HepG2 (cell line): ENCODE measurements around the gene ANXA6. TPM values are rescaled to one million over a fixed set of nuclear protein-coding genes. Genes with fewer than 3 reads are reported as not detected.

Source experiments
- BCL6 ChIP-seq: IDR thresholded peaks from 2 replicates; pipeline ENCODE4 v1.6.1; 2016; ENCODE audit warnings: missing genetic modification reagents, missing compliant biosample characterization
- ZBTB40 ChIP-seq, 2 experiments: fragments of 450-650 bp in 1 of 2; sonication (generic) in 1 of 2; formaldehyde crosslinking in 1 of 2; IDR thresholded peaks; 2 replicates each; pipeline versions ENCODE4 v1.6.1 to v1.8.0; 2016 to 2022; ENCODE audit warnings: antibody characterized with exemption in 1 of 2, mild to moderate bottlenecking in 1 of 2, missing genetic modification reagents in 1 of 2
- ZNF574 ChIP-seq: sonication (generic); formaldehyde crosslinking; IDR thresholded peaks from 2 replicates; pipeline ENCODE4 v1.4.0; 2020; ENCODE audit warnings: missing genetic modification reagents
- polyA plus RNA-seq, 8 experiments: library from polyadenylated mRNA; depleted of rRNA in 3 of 8; stranded (reverse) in 7 of 8; unstranded in 1 of 8; fragments of >200 nt; fragmentation: Illumina TruSeq in 4 of 8; extraction: Trizol in 4 of 8; gene quantifications; 2 replicates each; pipeline versions ENCODE4 v1.2.1 to v1.2.3, GENCODE V29; 2011 to 2016; ENCODE audit warnings: low read depth in 4 of 8, missing spikeins in 1 of 8, mixed read lengths in 1 of 8; ENCODE audit not compliant: insufficient read depth in 1 of 8
- total RNA-seq, 5 experiments: library from RNA; depleted of rRNA; stranded (reverse); fragments of >200 nt; fragmentation: Illumina TruSeq; extraction: Trizol; gene quantifications; 2 replicates each; pipeline ENCODE4 v1.2.3, GENCODE V29; 2016; ENCODE audit warnings: low read depth in 1 of 5
- TF ChIP-seq, protein P1 (sequence below), 2 experiments: sonication (generic) in 1 of 2; formaldehyde crosslinking in 1 of 2; IDR thresholded peaks; 2 replicates each; pipeline versions ENCODE4 v1.6.1 to v1.9.0; 2014 to 2022; ENCODE audit warnings: antibody characterized with exemption in 1 of 2, borderline replicate concordance in 1 of 2, inconsistent platforms in 1 of 2, low read depth in 1 of 2, missing genetic modification reagents in 1 of 2

Gene ANXA6
- total and polyA plus RNA-seq, 2 of the 13 experiments (the other 11 are each of a cell fraction or from before 2014, with no cell fraction given): 103 to 125 TPM

- no peak; the same call in 1 of the 2 replicates for TF ChIP-seq ZNF574 (CRISPR knock-in tag)
- TF ChIP-seq BCL6 (CRISPR knock-in tag): no peak
- no peak for TF ChIP-seq ZBTB40 (IDR thresholded peaks at IDR 0.05)
- TF ChIP-seq ZBTB40 (CRISPR knock-in tag; IDR thresholded peaks at IDR 0.05): no peak
- TF ChIP-seq, protein P1, sequence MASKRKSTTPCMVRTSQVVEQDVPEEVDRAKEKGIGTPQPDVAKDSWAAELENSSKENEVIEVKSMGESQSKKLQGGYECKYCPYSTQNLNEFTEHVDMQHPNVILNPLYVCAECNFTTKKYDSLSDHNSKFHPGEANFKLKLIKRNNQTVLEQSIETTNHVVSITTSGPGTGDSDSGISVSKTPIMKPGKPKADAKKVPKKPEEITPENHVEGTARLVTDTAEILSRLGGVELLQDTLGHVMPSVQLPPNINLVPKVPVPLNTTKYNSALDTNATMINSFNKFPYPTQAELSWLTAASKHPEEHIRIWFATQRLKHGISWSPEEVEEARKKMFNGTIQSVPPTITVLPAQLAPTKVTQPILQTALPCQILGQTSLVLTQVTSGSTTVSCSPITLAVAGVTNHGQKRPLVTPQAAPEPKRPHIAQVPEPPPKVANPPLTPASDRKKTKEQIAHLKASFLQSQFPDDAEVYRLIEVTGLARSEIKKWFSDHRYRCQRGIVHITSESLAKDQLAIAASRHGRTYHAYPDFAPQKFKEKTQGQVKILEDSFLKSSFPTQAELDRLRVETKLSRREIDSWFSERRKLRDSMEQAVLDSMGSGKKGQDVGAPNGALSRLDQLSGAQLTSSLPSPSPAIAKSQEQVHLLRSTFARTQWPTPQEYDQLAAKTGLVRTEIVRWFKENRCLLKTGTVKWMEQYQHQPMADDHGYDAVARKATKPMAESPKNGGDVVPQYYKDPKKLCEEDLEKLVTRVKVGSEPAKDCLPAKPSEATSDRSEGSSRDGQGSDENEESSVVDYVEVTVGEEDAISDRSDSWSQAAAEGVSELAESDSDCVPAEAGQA (IDR thresholded peaks at IDR 0.05; ENCODE audit: low read depth): no peak
- TF ChIP-seq, protein P1 (CRISPR knock-in tag; IDR thresholded peaks at IDR 0.05; ENCODE audit: borderline replicate concordance): no peak
Observed at GRCh38 chr5:151157426-151158286, at the start of gene ANXA6 (continued).
